ENCODE measurements around the gene MTUS2.
A peak's percentile ranks its signal among the peaks of the same experiment; 100 is the strongest.

The MTUS2 gene

DNA sequence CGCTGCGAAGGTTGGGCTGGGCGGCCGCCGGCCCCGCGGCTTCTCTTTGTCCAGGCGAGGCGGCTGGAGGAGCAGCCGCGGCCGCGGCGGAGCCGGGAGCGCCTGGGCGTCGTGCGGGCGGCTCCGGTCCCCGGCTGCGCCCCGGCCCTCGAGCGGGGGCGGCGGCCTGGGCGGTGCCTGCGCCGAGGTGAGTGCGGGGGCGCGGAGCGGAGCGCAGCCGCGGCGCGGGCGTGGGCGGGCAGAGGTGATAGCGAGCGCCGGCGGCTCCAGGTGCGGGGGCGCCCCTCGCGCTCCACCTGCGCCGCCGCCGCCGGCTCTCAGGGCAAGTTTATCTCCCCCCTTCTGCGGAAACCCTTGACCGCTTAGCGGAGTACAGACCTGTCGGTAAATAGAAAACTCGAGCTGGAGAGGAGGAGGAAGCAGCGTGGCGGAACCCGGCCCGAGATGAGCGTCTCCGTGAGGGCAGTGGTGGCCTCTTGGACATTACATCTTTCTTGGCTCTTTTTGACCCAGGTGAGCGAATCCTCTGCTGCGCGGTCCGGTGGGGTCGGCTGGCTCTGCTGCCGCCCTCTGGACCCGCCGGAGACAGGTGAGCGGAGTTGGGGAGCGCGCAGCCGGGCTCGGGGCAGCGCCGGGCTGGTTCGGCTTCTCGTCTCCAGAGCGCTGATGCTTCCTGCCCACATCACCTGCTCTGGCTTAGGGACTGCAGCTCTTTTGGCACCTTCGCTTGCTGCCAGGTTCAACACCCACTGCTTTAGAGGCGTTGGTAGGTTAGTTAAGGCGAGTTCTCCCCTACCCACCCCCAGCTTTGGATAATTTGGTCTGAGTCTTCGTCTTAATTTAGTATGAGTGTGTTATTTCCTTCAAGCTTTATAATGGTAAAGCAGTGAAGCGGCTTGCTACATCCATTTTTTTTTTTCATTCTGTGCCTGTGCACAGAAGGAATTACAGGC lies at the start of gene MTUS2:
Gene MTUS2 (plus strand): TSS at position 241 of the 953 bp plus-strand sequence.
- DNase-seq (ENCODE audit: low read depth) = no peak
- H3K4me3 ChIP-seq (ENCODE audit: low read length) = peak within 1 kb of the TSS; percentile 34
- TF ChIP-seq, protein P1, sequence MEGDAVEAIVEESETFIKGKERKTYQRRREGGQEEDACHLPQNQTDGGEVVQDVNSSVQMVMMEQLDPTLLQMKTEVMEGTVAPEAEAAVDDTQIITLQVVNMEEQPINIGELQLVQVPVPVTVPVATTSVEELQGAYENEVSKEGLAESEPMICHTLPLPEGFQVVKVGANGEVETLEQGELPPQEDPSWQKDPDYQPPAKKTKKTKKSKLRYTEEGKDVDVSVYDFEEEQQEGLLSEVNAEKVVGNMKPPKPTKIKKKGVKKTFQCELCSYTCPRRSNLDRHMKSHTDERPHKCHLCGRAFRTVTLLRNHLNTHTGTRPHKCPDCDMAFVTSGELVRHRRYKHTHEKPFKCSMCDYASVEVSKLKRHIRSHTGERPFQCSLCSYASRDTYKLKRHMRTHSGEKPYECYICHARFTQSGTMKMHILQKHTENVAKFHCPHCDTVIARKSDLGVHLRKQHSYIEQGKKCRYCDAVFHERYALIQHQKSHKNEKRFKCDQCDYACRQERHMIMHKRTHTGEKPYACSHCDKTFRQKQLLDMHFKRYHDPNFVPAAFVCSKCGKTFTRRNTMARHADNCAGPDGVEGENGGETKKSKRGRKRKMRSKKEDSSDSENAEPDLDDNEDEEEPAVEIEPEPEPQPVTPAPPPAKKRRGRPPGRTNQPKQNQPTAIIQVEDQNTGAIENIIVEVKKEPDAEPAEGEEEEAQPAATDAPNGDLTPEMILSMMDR (conservative IDR thresholded peaks at IDR 0.05; ENCODE audit: low read depth, low read length) = no peak

DNA sequence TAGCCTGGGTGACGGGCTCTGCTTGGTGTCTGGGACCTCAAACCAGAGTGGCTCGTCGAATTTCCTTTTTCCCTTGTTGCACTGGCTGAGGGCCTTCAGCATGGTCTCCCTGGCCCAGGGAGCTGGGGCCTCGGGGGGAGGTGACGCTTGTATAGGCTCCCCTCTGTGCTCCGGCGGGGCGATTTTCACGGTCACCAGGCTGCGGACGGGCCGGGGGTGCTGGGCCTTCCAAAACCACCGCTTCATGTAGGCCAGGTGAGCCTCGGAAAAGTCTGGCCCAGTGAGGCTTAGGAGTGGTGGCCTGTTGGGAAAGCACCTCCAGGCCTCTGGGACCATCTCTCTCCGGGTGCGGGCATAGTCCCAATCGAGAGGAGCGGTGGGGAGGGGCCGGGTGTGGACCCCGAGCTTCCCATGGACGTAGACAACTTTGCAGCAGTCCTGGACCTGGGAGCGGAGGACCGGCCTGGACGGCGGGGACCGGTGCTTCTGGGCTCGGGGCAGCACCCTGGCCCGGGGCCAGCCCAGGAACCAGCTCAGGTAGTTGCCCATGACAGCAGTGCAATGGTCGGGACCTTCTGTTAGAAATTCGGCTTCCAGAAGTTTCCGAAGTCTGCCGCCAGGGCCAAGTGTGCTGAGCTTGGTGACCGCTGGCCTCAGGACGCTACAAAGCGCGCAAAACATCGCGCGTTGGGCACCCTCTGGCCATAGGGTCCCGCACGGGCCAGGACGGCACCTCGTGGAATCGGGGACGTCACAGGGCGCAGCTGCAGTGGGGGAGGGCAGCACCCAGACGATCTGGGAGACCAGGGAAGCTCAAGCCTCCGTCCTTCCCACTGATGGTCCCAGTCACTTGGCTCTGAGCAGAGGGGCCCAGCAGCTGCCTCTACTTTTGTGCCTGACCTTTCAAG lies 41.6 kb upstream of the MTUS2 start:
- TF ChIP-seq, protein P1 (conservative IDR thresholded peaks at IDR 0.05; ENCODE audit: low read depth, low read length) = no peak
- no peak for DNase-seq (ENCODE audit: low read depth)

DNA sequence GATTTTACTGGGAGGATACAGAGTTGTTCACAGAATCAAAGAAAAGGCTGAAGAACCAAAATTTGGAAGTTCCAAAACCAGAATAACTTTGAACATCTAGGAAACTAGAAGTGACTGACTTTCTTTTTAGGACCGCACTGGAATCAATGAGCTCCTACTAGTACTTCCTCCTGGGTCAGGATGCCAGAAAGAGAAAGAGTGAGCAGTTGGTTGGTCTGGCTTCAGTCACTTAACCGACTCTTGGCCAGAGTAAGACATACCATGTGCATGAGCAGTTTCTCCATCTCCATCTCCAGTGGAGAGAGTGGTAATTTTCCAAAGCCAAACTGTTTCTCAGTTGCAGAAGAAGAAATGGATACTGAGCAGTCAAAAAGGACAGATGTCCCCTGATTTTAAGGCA lies 27.1 kb upstream of the MTUS2 start:
- TF ChIP-seq, protein P1 (conservative IDR thresholded peaks at IDR 0.05; ENCODE audit: low read depth, low read length) = no peak
- DNase-seq (ENCODE audit: low read depth) = no peak
- H3K4me3 ChIP-seq (ENCODE audit: low read length) = no peak overlapping the region

More for the DNA sequence above, 41.6 kb upstream of the MTUS2 start:
- no peak overlapping the region for H3K4me3 ChIP-seq (ENCODE audit: low read length)

DNA sequence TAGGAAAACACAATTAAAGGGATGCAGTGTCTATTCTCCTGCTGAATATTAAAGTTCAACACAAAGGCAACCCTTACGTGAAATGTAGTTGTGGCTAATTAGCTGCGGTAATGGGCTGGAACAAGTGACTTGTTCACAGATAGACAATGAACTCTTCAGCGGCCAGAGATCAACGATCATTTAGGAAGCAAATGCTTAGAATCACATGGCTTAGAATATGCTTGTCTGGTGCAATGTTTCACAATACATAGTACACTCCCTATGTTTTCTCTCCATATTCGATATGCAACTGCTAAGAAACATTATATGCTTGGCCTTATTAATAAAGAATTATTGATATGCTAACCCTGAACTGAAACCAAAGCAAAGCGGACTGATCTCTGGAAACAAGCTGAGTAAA lies 25.7 kb upstream of the MTUS2 start:
- no peak overlapping the region for H3K4me3 ChIP-seq (ENCODE audit: low read length)
- DNase-seq (ENCODE audit: low read depth) = no peak
- TF ChIP-seq, protein P1 (conservative IDR thresholded peaks at IDR 0.05; ENCODE audit: low read depth, low read length) = no peak

DNA sequence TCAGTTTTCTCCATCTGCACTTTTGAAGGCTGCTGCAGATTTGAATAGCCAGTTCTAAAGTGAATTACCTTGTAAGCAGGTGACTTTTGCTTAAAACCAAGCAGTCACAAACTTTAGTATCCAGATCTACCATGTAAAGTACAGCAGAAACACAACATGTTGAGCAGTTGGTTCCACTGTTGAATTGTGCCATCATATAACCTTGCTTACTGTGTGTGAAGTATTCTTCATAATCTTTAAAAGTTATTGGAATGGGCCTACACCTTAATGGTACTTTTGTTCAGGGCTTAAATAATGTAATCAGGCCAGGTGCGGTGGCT lies 23.2 kb upstream of the MTUS2 start:
- DNase-seq (ENCODE audit: low read depth) = no peak
- no peak overlapping the region for H3K4me3 ChIP-seq (ENCODE audit: low read length)
- TF ChIP-seq, protein P1 (conservative IDR thresholded peaks at IDR 0.05; ENCODE audit: low read depth, low read length) = no peak

DNA sequence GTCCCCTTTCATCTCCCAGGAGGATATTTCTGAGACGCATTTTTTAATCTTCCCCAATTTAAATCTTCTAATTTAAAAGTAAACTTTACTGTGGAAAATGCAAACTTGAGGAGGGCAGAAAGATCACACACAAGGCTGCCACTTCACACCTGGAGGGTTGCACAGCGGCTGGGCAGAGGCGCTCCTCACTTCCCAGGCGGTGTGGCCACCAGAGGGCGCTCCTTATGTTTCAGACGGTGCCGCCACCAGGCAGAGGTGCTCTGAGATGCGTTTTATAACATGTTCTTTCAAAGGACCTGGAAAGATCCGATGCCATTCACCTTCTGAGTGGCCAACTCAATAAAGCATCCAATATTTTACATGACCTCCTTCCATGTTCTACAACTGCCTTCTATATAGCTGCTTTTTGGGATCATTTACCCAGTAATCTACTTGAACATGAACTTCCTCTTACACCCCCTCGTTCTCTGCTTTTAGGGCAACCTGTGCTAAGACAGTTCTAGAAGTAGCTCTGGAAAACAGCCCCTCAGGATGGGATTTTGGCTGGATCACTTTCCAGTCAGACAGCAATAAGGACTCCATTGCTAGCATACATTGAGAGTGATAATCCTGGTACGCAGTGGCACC lies 14.8 kb upstream of the MTUS2 start:
- no peak overlapping the region for H3K4me3 ChIP-seq (ENCODE audit: low read length)
- no peak for DNase-seq (ENCODE audit: low read depth)
- TF ChIP-seq, protein P1 (conservative IDR thresholded peaks at IDR 0.05; ENCODE audit: low read depth, low read length) = peak; percentile 45
